Loucy (cell line): ENCODE results near the gene NUS1.

ENCODE experiments used
- H2AFZ ChIP-seq: fragments of 200-600 bp; sonication (generic); 2 replicates; pipeline ENCODE4 v1.6.0; 2016; ENCODE audit warnings: antibody characterized with exemption, mild to moderate bottlenecking, low read length, moderate library complexity
- H3F3A ChIP-seq: fragments of 200-600 bp; 2 replicates; pipeline ENCODE4 v1.6.0; 2016; ENCODE audit warnings: antibody characterized with exemption, low read depth, mild to moderate bottlenecking
- H3K27me3 ChIP-seq: fragments of 200-600 bp; sonication (generic); 2 replicates; pipeline ENCODE4 v1.6.1; 2014; ENCODE audit warnings: low read length, mild to moderate bottlenecking; ENCODE audit not compliant: insufficient read depth, poor library complexity, severe bottlenecking
- H3K36me3 ChIP-seq: fragments of 200-600 bp; sonication (generic); 2 replicates; pipeline ENCODE4 v1.6.1; 2016; ENCODE audit warnings: low read length; ENCODE audit not compliant: insufficient read depth
- H3K4me1 ChIP-seq: fragments of 200-600 bp; sonication (generic); 2 replicates; pipeline ENCODE4 v1.5.1; 2014; ENCODE audit warnings: low read length, mild to moderate bottlenecking; ENCODE audit not compliant: insufficient read depth, poor library complexity, severe bottlenecking
- H3K4me2 ChIP-seq: fragments of 200-600 bp; sonication (generic); 2 replicates; pipeline ENCODE4 v1.6.0; 2014; ENCODE audit warnings: antibody characterized with exemption, low read length, low read depth, mild to moderate bottlenecking; ENCODE audit not compliant: poor library complexity, severe bottlenecking
- H3K4me3 ChIP-seq: fragments of 200-600 bp; sonication (generic); 2 replicates; pipeline ENCODE4 v1.5.1; 2014; ENCODE audit warnings: low read length, mild to moderate bottlenecking, mixed read lengths; ENCODE audit not compliant: poor library complexity, severe bottlenecking
- H3K79me2 ChIP-seq: fragments of 200-600 bp; sonication (generic); 2 replicates; pipeline ENCODE4 v1.6.1; 2014; ENCODE audit warnings: low read length; ENCODE audit not compliant: insufficient read depth
- H3K9ac ChIP-seq: fragments of 200-600 bp; sonication (generic); 2 replicates; pipeline ENCODE4 v1.6.0; 2014; ENCODE audit warnings: mild to moderate bottlenecking, low read depth, low read length, moderate library complexity; ENCODE audit not compliant: poor library complexity, severe bottlenecking
- H3K9me2 ChIP-seq: fragments of 200-600 bp; sonication (generic); replicated peaks from 2 replicates; pipeline ENCODE4 v1.6.1; 2016; ENCODE audit warnings: low read depth, low read length, mixed read lengths
- H3K9me3 ChIP-seq: fragments of 200-600 bp; sonication (generic); 2 replicates; pipeline ENCODE4 v1.6.1; 2014; ENCODE audit warnings: mild to moderate bottlenecking, antibody characterized with exemption, low read length, low read depth; ENCODE audit not compliant: insufficient read depth
- H4K20me1 ChIP-seq: fragments of 200-600 bp; sonication (generic); 2 replicates; pipeline ENCODE4 v1.6.0; 2014; ENCODE audit warnings: antibody characterized with exemption, low read length, mild to moderate bottlenecking; ENCODE audit not compliant: insufficient read depth, poor library complexity, severe bottlenecking
- CTCF ChIP-seq: fragments of 200-600 bp; sonication (generic); conservative IDR thresholded peaks from 2 replicates; pipeline ENCODE4 v1.5.1; 2014; ENCODE audit warnings: mild to moderate bottlenecking, antibody characterized with exemption, low read length
- EZH2phosphoT487 ChIP-seq: fragments of 200-600 bp; IDR thresholded peaks from 2 replicates; pipeline ENCODE4 v1.6.1; 2018; ENCODE audit warnings: antibody characterized with exemption, mild to moderate bottlenecking, moderate library complexity, borderline replicate concordance

The NUS1 gene

GRCh38 chr6:117655380-117655779 lies 19.9 kb upstream of the NUS1 start:
- no peak overlapping the region for H3K9ac ChIP-seq
- no peak for TF ChIP-seq CTCF
- no peak for TF ChIP-seq EZH2phosphoT487

GRCh38 chr6:117666881-117667280 lies 8.4 kb upstream of the NUS1 start:
- Histone ChIP-seq H2AFZ (no peak overlapping the region), H3K36me3 (no peaks in the 10 kb centered on the region), H3F3A (no peaks in the 10 kb centered on the region), H3K9me3 (no peaks in the 10 kb centered on the region), H3K4me3 (no peak overlapping the region), H3K27me3 (no peaks in the 10 kb centered on the region), H3K9ac (no peak overlapping the region), H3K4me1 (no peaks in the 10 kb centered on the region), H3K79me2 (no peaks in the 10 kb centered on the region), H3K9me2 (no peaks in the 10 kb centered on the region), H4K20me1 (no peaks in the 10 kb centered on the region), H3K4me2 (no peak overlapping the region)
- no peak for TF ChIP-seq CTCF
- no peak for TF ChIP-seq EZH2phosphoT487

More at GRCh38 chr6:117655380-117655779, 19.9 kb upstream of the NUS1 start:
- Histone ChIP-seq H3K36me3 (no peaks in the 10 kb centered on the region), H4K20me1 (no peaks in the 10 kb centered on the region), H3K9me2 (no peaks in the 10 kb centered on the region), H3K27me3 (no peaks in the 10 kb centered on the region), H3K4me2 (peak overlapping the region; percentile 19), H2AFZ (no peak overlapping the region), H3F3A (0 out of 2 replicates have a peak, but pooled peaks cover 3% of the 10 kb centered on the region), H3K9me3 (no peaks in the 10 kb centered on the region), H3K4me1 (no peaks in the 10 kb centered on the region), H3K79me2 (no peaks in the 10 kb centered on the region), H3K4me3 (no peak overlapping the region)

- no peak overlapping the region for H3K4me2 ChIP-seq
- TF ChIP-seq CTCF (no peak), EZH2phosphoT487 (no peak)
- H3K36me3 ChIP-seq = no peaks in the 10 kb centered on the region
- no peak overlapping the region for H2AFZ ChIP-seq
- no peaks in the 10 kb centered on the region for H3F3A ChIP-seq
- H3K9ac ChIP-seq = no peak overlapping the region
- no peaks in the 10 kb centered on the region for H3K27me3 ChIP-seq
- H3K9me3 ChIP-seq = no peaks in the 10 kb centered on the region
- H3K9me2 ChIP-seq = no peaks in the 10 kb centered on the region
- no peaks in the 10 kb centered on the region for H4K20me1 ChIP-seq
- H3K4me3 ChIP-seq = no peak overlapping the region
- peaks cover 2% of the 10 kb centered on the region for H3K4me1 ChIP-seq
- 0 out of 2 replicates have a peak, but pooled peaks cover 4% of the 10 kb centered on the region for H3K79me2 ChIP-seq
These were observed 6.5 kb upstream of the NUS1 start for GRCh38 chr6:117668736-117669135.
